ENCODE data around the gene PRMT2. TPM values are rescaled to one million over a fixed set of nuclear protein-coding genes. Genes with fewer than 3 reads are reported as not detected.
A peak's percentile ranks its signal among the peaks of the same experiment; 100 is the strongest.

Gene PRMT2
- total RNA-seq, 1 donor from 2014 or later, result 74.8 TPM

- H3K27ac Mint-ChIP-seq, result no peak overlapping the region
- no peak overlapping the region for H3K4me3 Mint-ChIP-seq
- no peak for DNase-seq (ENCODE audit: extremely low spot score, unreplicated experiment)
- no peaks in the 10 kb centered on the region for H3K27me3 Mint-ChIP-seq
- H3K4me1 Mint-ChIP-seq (ENCODE audit: unreplicated experiment), result no peaks in the 10 kb centered on the region
- peaks cover 5% of the 10 kb centered on the region for H3K9me3 Mint-ChIP-seq
- H3K36me3 Mint-ChIP-seq, result peaks cover 83% of the 10 kb centered on the region
- TF ChIP-seq CTCF (conservative IDR thresholded peaks at IDR 0.05), result no peak
Measured at GRCh38 chr21:46655230-46655629, 19.8 kb downstream of the PRMT2 start.

- Mint-ChIP-seq H3K27me3 (no peaks in the 10 kb centered on the region), H3K4me1 (ENCODE audit: unreplicated experiment) (no peaks in the 10 kb centered on the region), H3K36me3 (peaks cover 78% of the 10 kb centered on the region), H3K4me3 (no peak overlapping the region), H3K27ac (no peak overlapping the region), H3K9me3 (peaks cover 5% of the 10 kb centered on the region)
- no peak for DNase-seq (ENCODE audit: extremely low spot score, unreplicated experiment)
- no peak for TF ChIP-seq CTCF (conservative IDR thresholded peaks at IDR 0.05)
Measured at GRCh38 chr21:46656820-46657219, 21.3 kb downstream of the PRMT2 start.

- no peak for TF ChIP-seq CTCF (conservative IDR thresholded peaks at IDR 0.05)
- Mint-ChIP-seq H3K9me3 (peaks cover 5% of the 10 kb centered on the region), H3K4me1 (ENCODE audit: unreplicated experiment) (no peaks in the 10 kb centered on the region), H3K27ac (no peak overlapping the region), H3K27me3 (no peaks in the 10 kb centered on the region), H3K36me3 (peaks cover 49% of the 10 kb centered on the region), H3K4me3 (no peak overlapping the region)
- no peak for DNase-seq (ENCODE audit: extremely low spot score, unreplicated experiment)
Measured at GRCh38 chr21:46660505-46660904, 25.0 kb downstream of the PRMT2 start.

GRCh38 chr21:46661211-46661625 is 25.7 kb downstream of the PRMT2 start:
- Mint-ChIP-seq H3K36me3 (peaks cover 47% of the 10 kb centered on the region), H3K4me1 (ENCODE audit: unreplicated experiment) (no peaks in the 10 kb centered on the region), H3K27ac (no peak overlapping the region), H3K4me3 (no peak overlapping the region), H3K9me3 (peaks cover 3% of the 10 kb centered on the region), H3K27me3 (no peaks in the 10 kb centered on the region)
- DNase-seq (ENCODE audit: extremely low spot score, unreplicated experiment), result no peak
- peak; percentile 92 for TF ChIP-seq CTCF (conservative IDR thresholded peaks at IDR 0.05)

GRCh38 chr21:46661642-46662366 is 26.3 kb downstream of the PRMT2 start:
- H3K27me3 Mint-ChIP-seq, result peaks cover 3% of the 10 kb centered on the region
- no peak for TF ChIP-seq CTCF (conservative IDR thresholded peaks at IDR 0.05)

More at GRCh38 chr21:46661642-46662366, 26.3 kb downstream of the PRMT2 start:
- H3K36me3 Mint-ChIP-seq, result peaks cover 41% of the 10 kb centered on the region
- DNase-seq (ENCODE audit: extremely low spot score, unreplicated experiment), result no peak
- no peaks in the 10 kb centered on the region for H3K4me1 Mint-ChIP-seq (ENCODE audit: unreplicated experiment)
- H3K9me3 Mint-ChIP-seq, result no peaks in the 10 kb centered on the region
- H3K27ac Mint-ChIP-seq, result no peak overlapping the region
- H3K4me3 Mint-ChIP-seq, result no peak overlapping the region

All from type B pancreatic cell (in vitro differentiated cells).